Uterus (tissue), 2 donors: ENCODE measurements around the gene RFX4.

Experiments
- POLR2A ChIP-seq, 2 donors: fragments of 450-650 bp; IDR thresholded peaks; one replicate each; pipeline ENCODE4 v1.6.1; 2016; ENCODE audit warnings: antibody characterized with exemption in 2 of 2, mild to moderate bottlenecking in 1 of 2, moderate library complexity in 1 of 2
- TF ChIP-seq, protein P1 (sequence below), 4 experiments: fragments of 200-600 bp in 2 of 4; fragments of 450-650 bp in 2 of 4; sonication (generic) in 2 of 4; IDR thresholded peaks; one replicate each; pipeline ENCODE4 v1.5.1; 2016 to 2019; ENCODE audit warnings: antibody characterized with exemption in 4 of 4, mild to moderate bottlenecking in 2 of 4, moderate library complexity in 1 of 4

DNA sequence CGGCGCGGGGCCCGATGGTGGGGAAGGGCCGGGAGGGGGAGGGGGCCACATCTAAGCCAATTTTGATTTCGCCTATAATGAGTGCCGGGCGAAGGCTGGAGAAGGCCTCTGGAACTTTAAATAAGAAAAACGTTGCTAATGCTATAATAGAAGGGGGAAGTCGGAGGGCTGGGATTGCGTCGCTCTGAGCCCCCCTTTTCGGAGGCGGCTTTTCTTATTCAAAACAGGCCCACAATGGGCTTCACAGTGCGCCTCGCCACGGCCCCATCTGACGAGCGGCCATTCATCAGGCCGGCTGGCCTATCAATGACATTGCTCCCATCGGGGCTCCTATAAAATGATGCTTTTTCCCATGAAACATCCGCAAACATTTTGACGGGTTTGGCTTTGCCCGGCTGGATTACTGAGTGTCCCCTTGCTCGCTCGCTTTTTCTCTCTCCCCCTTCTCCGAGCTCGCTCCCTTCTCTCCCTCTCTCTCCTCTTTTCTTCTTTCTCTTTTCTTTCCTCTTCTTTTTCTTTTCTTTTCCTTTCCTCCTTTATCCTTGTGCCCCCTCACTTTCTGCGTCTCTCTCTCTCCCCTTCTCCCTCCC lies at the start of gene RFX4:
- TF ChIP-seq, protein P1, sequence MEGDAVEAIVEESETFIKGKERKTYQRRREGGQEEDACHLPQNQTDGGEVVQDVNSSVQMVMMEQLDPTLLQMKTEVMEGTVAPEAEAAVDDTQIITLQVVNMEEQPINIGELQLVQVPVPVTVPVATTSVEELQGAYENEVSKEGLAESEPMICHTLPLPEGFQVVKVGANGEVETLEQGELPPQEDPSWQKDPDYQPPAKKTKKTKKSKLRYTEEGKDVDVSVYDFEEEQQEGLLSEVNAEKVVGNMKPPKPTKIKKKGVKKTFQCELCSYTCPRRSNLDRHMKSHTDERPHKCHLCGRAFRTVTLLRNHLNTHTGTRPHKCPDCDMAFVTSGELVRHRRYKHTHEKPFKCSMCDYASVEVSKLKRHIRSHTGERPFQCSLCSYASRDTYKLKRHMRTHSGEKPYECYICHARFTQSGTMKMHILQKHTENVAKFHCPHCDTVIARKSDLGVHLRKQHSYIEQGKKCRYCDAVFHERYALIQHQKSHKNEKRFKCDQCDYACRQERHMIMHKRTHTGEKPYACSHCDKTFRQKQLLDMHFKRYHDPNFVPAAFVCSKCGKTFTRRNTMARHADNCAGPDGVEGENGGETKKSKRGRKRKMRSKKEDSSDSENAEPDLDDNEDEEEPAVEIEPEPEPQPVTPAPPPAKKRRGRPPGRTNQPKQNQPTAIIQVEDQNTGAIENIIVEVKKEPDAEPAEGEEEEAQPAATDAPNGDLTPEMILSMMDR (IDR thresholded peaks at IDR 0.05): no peak
- TF ChIP-seq POLR2A (IDR thresholded peaks at IDR 0.05): no peak
